Prostate gland (tissue), 2 donors: Measurements from ENCODE around the gene RARRES2. TPM values are rescaled to one million over a fixed set of nuclear protein-coding genes. Genes with fewer than 3 reads are reported as not detected.
A peak's percentile ranks its signal among the peaks of the same experiment; 100 is the strongest.
"Not testable (repeated sequence)": the region's sequence is repeated elsewhere in the genome, so short reads cannot be mapped to it uniquely, and the experiment has no call there.

Experiments
- DNase-seq: peaks from one replicate; pipeline ENCODE4 v3.0.0-alpha.2; 2019; ENCODE audit warnings: low spot score
- H3K27ac ChIP-seq, 2 donors: fragments of 200-600 bp; sonication (generic); 2 replicates each; pipeline ENCODE4 v1.5.1; 2017 to 2019
- H3K27me3 ChIP-seq: fragments of 200-600 bp; sonication (generic); replicated peaks from 2 replicates; pipeline ENCODE4 v1.5.1; 2019; ENCODE audit not compliant: insufficient read depth
- H3K36me3 ChIP-seq, 2 donors: fragments of 200-600 bp; sonication (generic); 1 replicate in 1 of 2; 2 replicates in 1 of 2; pipeline versions ENCODE4 v1.5.1 to v1.8.1; 2017 to 2019
- H3K4me1 ChIP-seq: fragments of 200-600 bp; sonication (generic); replicated peaks from 2 replicates; pipeline ENCODE4 v1.5.1; 2019
- H3K4me3 ChIP-seq, 2 donors: fragments of 200-600 bp; sonication (generic); 2 replicates each; pipeline ENCODE4 v1.5.1; 2017 to 2019
- H3K9me3 ChIP-seq: fragments of 200-600 bp; sonication (generic); 2 replicates; pipeline ENCODE4 v1.5.1; 2017
- CTCF ChIP-seq, 4 experiments: fragments of 200-600 bp in 2 of 4; fragments of 450-650 bp in 2 of 4; sonication (generic) in 2 of 4; IDR thresholded peaks; 1 replicate in 3 of 4; 2 replicates in 1 of 4; pipeline ENCODE4 v1.5.1; 2016 to 2019; ENCODE audit warnings: antibody characterized with exemption in 4 of 4, mild to moderate bottlenecking in 2 of 4, moderate library complexity in 2 of 4
- POLR2A ChIP-seq: fragments of 450-650 bp; IDR thresholded peaks from one replicate; pipeline ENCODE4 v1.6.1; 2016; ENCODE audit warnings: antibody characterized with exemption, mild to moderate bottlenecking
- POLR2AphosphoS5 ChIP-seq: sonication (generic); formaldehyde crosslinking; IDR thresholded peaks from one replicate; pipeline ENCODE4 v1.6.1; 2017; ENCODE audit warnings: antibody characterized with exemption
- WGBS: methylation state at CpG from one replicate; pipeline ENCODE4 v1.1.5; 2018; 5-methylcytosine and 5-hydroxymethylcytosine counted together
- intact Hi-C: fragments of 100-400 bp; cut with DNase I; formaldehyde crosslinking; loops from one replicate; pipeline ENCODE4 v1.14.2; 2022
- total RNA-seq, 2 donors: library from RNA; depleted of rRNA; stranded (reverse); fragments of >200 nt; gene quantifications; one replicate each; pipeline ENCODE4 v1.1.0, GENCODE V29; 2016

Gene RARRES2
- total RNA-seq, 2 donors from 2014 or later, result 98.8 to 99.8 TPM

GRCh38 chr7:150322833-150323681 is 18.4 kb downstream of the RARRES2 start, which contains the start of the genes ACTR3C and LRRC61:
Gene ACTR3C (minus strand): TSS chr7:150323545. CDS start chr7:150295296, 28,249 bp downstream.
Gene LRRC61 (plus strand): TSS chr7:150323355. CDS start chr7:150336862, 13,507 bp downstream.
- peak in 2 of 4 experiments; percentile 23 to 37 for TF ChIP-seq CTCF (IDR thresholded peaks at IDR 0.05)
- TF ChIP-seq POLR2A, result peak; percentile 48
- peak; percentile 72 for TF ChIP-seq POLR2AphosphoS5

GRCh38 chr7:150322114-150322832 is 19.2 kb downstream of the RARRES2 start:
- intact Hi-C loops, result no loop called here
- H3K4me1 ChIP-seq, result no peaks in the 10 kb centered on the region
- H3K36me3 ChIP-seq, result no peaks in the 10 kb centered on the region
- WGBS, result 49% methylated on average over 4 of the region's 4 CpGs
- no peaks in the 10 kb centered on the region for H3K9me3 ChIP-seq
- DNase-seq, result no peak
- TF ChIP-seq POLR2AphosphoS5 (no peak), POLR2A (no peak), CTCF (IDR thresholded peaks at IDR 0.05) (no peak)
- H3K27me3 ChIP-seq, result no peaks in the 10 kb centered on the region
- peak overlapping the region; percentile 89 to 94 for H3K27ac ChIP-seq
- peak overlapping the region; percentile 74 to 84 for H3K4me3 ChIP-seq

More at GRCh38 chr7:150322833-150323681, 18.4 kb downstream of the RARRES2 start, which contains the start of the genes ACTR3C and LRRC61:
- DNase-seq, result peak; percentile 55
- no peaks in the 10 kb centered on the region for H3K4me1 ChIP-seq
- WGBS, result 6% methylated on average over 68 of the region's 82 CpGs
- peak within 1 kb of the TSS; percentile 89 to 94 for H3K27ac ChIP-seq
- H3K36me3 ChIP-seq, result no peaks in the 10 kb centered on the region
- intact Hi-C loops, result no loop called here
- H3K27me3 ChIP-seq, result no peaks in the 10 kb centered on the region
- H3K4me3 ChIP-seq, result peak within 1 kb of the TSS; percentile 74 to 84
- no peaks in the 10 kb centered on the region for H3K9me3 ChIP-seq

- WGBS, result 91% methylated on average over 3 of the region's 3 CpGs
- H3K4me1 ChIP-seq, result no peaks in the 10 kb centered on the region
- H3K27me3 ChIP-seq, result no peaks in the 10 kb centered on the region
- no peak overlapping the region for H3K4me3 ChIP-seq
- no peaks in the 10 kb centered on the region for H3K36me3 ChIP-seq
- no peak for DNase-seq
- no peak overlapping the region for H3K27ac ChIP-seq
- TF ChIP-seq POLR2AphosphoS5, result no peak
- no peak for TF ChIP-seq POLR2A
- TF ChIP-seq CTCF (IDR thresholded peaks at IDR 0.05), result no peak
- no peaks in the 10 kb centered on the region for H3K9me3 ChIP-seq
- intact Hi-C loops, result no loop called here
These were observed 19.7 kb downstream of the RARRES2 start for GRCh38 chr7:150321788-150322113.

- TF ChIP-seq CTCF (IDR thresholded peaks at IDR 0.05) (no peak), POLR2A (no peak), POLR2AphosphoS5 (no peak)
These were observed 23.5 kb downstream of the RARRES2 start for GRCh38 chr7:150317748-150318444.

DNA sequence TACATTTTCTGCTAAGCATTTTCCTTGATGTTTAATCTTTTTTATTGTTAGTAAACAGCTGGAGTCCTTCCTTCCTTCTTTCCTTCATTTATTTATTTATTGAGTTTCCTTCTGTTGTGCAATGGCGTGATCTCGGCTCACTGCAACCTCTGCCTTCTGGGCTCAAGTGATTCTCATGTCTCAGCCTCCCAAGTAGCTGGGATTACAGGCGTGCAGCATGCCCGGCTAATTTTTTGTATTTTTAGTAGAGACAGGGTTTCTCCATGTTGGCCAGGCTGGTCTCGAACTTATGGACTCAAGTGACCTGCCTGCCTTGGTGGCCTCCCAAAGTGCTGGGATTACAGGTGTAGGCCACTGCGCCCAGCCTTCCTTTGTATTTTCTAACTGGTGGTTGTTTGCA is 24.4 kb downstream of the RARRES2 start:
- H3K4me3 ChIP-seq, DNase-seq, H3K9me3 ChIP-seq, H3K27me3 ChIP-seq, intact Hi-C loops, H3K27ac ChIP-seq, H3K36me3 ChIP-seq, H3K4me1 ChIP-seq: not testable (repeated sequence)
- 87% methylated on average over 6 of the region's 6 CpGs for WGBS

More at GRCh38 chr7:150317748-150318444, 23.5 kb downstream of the RARRES2 start:
- no peak for DNase-seq
- H3K4me3 ChIP-seq, result no peak overlapping the region
- intact Hi-C loops, result no loop called here
- H3K27ac ChIP-seq, result no peak overlapping the region
- H3K9me3 ChIP-seq, result no peaks in the 10 kb centered on the region
- no peaks in the 10 kb centered on the region for H3K27me3 ChIP-seq
- no peaks in the 10 kb centered on the region for H3K4me1 ChIP-seq
- WGBS, result 64% methylated on average over 7 of the region's 7 CpGs
- no peaks in the 10 kb centered on the region for H3K36me3 ChIP-seq
